GM12875 (cell line): Measurements from ENCODE around the gene ZDHHC16.
A peak's percentile ranks its signal among the peaks of the same experiment; 100 is the strongest.
"Not testable (repeated sequence)": the region's sequence is repeated elsewhere in the genome, so short reads cannot be mapped to it uniquely, and the experiment has no call there.

Experiments used
- H3K4me3 ChIP-seq: one replicate; pipeline ENCODE4 v1.5.1; 2011; ENCODE audit warnings: low read depth, low read length, control low read depth
- TF ChIP-seq, protein P1 (sequence below): IDR thresholded peaks from 2 replicates; pipeline ENCODE4 v1.5.1; 2011; ENCODE audit warnings: low read depth, mild to moderate bottlenecking, control low read depth, inconsistent platforms, low read length, moderate library complexity, borderline replicate concordance; ENCODE audit not compliant: insufficient read depth

Gene ZDHHC16

DNA sequence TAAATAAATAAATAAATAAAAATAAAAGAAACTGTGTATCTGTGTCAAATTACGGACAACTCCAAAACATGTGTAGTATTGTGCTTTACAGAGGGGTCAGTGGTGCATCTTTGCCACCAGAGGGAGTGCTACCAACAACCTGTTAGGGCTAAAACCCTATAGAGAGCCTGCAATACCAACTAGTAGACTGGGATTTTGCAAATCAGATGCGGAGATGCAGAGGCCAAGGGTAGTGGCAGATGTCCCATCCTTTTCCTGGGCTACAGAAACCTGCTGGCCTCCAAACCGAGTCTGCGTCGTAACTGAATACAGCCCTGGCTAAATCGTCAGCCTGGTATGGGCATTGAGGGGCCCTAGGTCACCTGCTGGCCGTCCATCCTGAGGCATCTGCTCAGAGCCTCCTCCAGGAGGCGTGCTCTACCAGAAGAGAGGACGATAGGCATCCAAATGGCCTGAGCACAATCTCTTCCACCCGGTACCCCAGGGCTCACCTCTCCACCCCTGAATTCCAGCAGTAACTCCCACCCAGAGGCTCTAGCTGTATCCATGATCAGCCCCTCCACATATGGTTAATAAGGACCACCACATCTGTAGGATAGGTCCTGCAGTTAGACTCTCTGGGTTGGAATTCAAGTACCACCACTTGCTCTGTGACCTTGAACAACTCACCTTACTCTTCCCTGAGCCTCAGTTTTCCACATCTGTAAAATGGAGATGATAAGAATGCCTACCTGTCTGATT is 38.6 kb upstream of the ZDHHC16 start:
- H3K4me3 ChIP-seq: peak overlapping the region; percentile 16
- TF ChIP-seq, protein P1, sequence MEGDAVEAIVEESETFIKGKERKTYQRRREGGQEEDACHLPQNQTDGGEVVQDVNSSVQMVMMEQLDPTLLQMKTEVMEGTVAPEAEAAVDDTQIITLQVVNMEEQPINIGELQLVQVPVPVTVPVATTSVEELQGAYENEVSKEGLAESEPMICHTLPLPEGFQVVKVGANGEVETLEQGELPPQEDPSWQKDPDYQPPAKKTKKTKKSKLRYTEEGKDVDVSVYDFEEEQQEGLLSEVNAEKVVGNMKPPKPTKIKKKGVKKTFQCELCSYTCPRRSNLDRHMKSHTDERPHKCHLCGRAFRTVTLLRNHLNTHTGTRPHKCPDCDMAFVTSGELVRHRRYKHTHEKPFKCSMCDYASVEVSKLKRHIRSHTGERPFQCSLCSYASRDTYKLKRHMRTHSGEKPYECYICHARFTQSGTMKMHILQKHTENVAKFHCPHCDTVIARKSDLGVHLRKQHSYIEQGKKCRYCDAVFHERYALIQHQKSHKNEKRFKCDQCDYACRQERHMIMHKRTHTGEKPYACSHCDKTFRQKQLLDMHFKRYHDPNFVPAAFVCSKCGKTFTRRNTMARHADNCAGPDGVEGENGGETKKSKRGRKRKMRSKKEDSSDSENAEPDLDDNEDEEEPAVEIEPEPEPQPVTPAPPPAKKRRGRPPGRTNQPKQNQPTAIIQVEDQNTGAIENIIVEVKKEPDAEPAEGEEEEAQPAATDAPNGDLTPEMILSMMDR: peak; percentile 73

DNA sequence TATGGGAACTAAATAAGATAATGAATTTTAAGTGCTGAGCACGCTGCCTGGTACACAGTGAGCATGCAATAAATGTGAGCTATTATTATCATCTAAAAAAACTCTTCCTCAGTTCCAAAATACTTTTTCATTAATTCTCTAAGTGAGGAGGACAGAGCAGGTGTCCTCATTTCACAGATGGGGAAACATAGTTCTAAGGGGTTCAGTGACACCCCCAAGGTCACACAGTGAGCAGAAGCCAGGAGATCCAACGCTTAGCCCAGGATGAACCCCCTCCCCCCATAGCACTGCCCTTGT is 38.1 kb upstream of the ZDHHC16 start:
- no peak overlapping the region for H3K4me3 ChIP-seq
- TF ChIP-seq, protein P1: no peak

DNA sequence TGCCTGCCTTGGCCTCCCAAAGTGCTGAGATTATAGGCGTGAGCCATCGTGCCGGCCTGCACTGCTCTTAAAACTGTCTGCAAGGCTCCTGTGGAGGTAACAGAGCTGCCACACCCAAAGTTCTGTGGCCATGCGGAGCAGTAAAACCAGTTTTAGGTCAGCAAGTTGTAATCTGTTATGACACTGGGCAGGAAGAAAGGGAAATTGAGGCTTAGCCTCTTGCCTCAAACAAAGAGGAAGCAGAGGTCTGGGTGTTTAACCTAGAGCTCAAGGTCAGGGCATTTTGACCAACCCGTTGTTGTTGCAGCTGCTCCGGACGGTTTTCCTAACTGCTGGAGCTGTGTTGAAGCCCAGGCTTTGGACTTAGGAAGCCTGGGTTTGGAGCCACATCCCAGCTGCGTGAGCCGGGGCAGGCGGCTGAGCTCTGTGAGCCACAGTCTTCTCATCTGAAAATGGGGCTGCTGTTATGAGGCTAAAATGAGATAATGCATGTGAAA is 37.4 kb upstream of the ZDHHC16 start:
- TF ChIP-seq, protein P1: no peak
- no peak overlapping the region for H3K4me3 ChIP-seq

DNA sequence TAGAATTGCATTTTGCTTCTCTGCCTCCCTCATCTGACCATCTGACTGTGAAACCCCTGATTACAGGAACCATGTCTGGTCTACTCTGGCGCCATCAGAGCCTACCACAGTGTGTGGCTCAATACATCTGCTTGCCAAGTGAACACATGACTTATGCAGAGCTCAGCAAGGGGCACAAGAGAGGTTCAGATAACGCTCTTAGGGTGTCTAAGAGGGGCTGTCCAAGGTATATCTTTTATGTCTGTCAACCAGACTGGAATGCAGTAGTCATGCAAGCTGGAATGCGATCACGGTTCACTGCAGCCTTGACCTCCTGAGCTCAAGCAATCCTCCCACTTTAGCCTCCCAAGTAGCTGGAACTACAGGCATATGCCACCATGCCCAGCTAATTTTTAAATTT is 34.6 kb upstream of the ZDHHC16 start:
- H3K4me3 ChIP-seq: no peak overlapping the region
- TF ChIP-seq, protein P1: no peak

DNA sequence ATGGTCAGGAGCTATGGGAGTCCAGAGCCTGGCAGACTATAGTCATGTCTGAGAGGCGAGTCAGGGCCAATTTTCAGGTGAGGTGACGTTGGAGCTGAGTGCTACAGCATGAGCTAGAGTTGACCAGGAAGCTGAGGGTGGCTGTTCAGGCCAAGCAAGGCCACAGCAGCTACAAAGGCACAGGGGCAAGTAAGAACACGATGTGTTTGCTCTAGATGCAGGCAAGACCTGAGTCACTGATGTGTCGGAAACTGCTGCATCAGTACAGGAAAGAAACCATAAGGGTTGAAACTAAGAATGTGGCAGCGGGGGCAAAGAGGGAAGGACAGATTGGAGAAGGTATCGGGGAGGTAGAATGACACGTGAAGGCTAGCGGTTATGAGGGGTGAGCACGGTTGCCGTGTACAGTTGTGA is 33.1 kb upstream of the ZDHHC16 start:
- TF ChIP-seq, protein P1: no peak
- no peak overlapping the region for H3K4me3 ChIP-seq

DNA sequence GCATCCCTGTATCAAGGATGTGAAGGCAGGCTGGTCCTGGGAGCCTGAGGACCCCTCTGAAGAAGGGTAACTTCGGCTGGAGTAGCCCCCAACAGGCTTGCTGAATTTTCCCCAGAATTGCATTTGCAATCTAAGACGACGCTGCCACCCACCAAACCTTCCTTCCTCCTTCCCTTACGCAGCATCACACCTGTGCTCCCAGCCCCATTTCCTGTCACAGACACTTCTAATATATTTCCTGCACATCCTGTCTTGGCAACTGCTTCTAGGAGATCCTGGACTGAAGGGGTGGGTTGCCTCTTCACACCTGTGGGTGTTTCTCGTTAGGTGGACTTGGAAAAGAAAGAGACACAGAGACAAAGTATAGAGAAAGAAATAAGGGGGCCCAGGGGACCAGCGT is 29.4 kb upstream of the ZDHHC16 start:
- TF ChIP-seq, protein P1: no peak
- H3K4me3 ChIP-seq: no peak overlapping the region

DNA sequence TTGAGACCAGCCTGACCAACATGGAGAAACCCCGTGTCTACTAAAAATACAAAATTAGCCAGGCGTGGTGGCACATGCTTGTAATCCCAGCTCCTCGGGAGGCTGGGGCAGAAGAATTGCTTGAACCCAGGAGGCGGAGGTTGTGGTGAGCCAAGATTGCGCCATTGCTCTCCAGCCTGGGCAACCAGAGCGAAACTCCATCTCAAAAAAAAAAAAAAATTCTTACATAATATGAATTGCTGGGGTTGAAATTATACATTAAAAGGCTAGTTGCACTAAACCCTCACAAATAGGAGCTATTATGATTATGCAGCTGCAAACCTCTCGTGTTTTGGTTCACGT is 22.2 kb upstream of the ZDHHC16 start:
- H3K4me3 ChIP-seq: not testable (repeated sequence)
